SH-SY5Y (cell line): ENCODE data around the gene COL1A2.

ENCODE experiments used
- GATA2 ChIP-seq: IDR thresholded peaks from 2 replicates; pipeline ENCODE4 v1.6.1; 2011; ENCODE audit warnings: mild to moderate bottlenecking, low read depth, low read length
- GATA3 ChIP-seq: IDR thresholded peaks from 2 replicates; pipeline ENCODE4 v1.6.1; 2011; ENCODE audit warnings: low read depth, mild to moderate bottlenecking, low read length, moderate library complexity

- TF ChIP-seq GATA2 (no peak), GATA3 (no peak)
Measured at GRCh38 chr7:94382132-94382531, 12.6 kb upstream of the COL1A2 start.
